ENCODE measurements around the gene SAMD4A.
"Not testable (repeated sequence)": the region's sequence is repeated elsewhere in the genome, so short reads cannot be mapped to it uniquely, and the experiment has no call there.

SAMD4A gene

GRCh38 chr14:54610051-54610977, 43.4 kb downstream of the SAMD4A start:
- Histone ChIP-seq H3K4me3 (ENCODE audit: insufficient read depth, low read depth, low read length) (no peak overlapping the region), H3K4me1 (ENCODE audit: control insufficient read depth, insufficient read depth, low read length) (no peaks in the 10 kb centered on the region), H3K27me3 (ENCODE audit: control insufficient read depth, insufficient read depth, low read length, poor library complexity, severe bottlenecking) (no peaks in the 10 kb centered on the region), H3K27ac (ENCODE audit: insufficient read depth, low read depth, low read length, poor library complexity, severe bottlenecking) (no peak overlapping the region), H3K9me3 (ENCODE audit: control insufficient read depth, low read length) (no peaks in the 10 kb centered on the region), H3K36me3 (ENCODE audit: control insufficient read depth, insufficient read depth, low read length) (no peaks in the 10 kb centered on the region)
- WGBS, 2 experiments: 93 to 96% methylated on average over 11 to 12 of the region's 12 CpGs

GRCh38 chr14:54614296-54614695, 47.4 kb downstream of the SAMD4A start:
- Histone ChIP-seq H3K36me3 (ENCODE audit: control insufficient read depth, insufficient read depth, low read length) (no peaks in the 10 kb centered on the region), H3K4me3 (ENCODE audit: insufficient read depth, low read depth, low read length) (no peak overlapping the region), H3K9me3 (ENCODE audit: control insufficient read depth, low read length) (no peaks in the 10 kb centered on the region), H3K27ac (ENCODE audit: insufficient read depth, low read depth, low read length, poor library complexity, severe bottlenecking) (no peak overlapping the region), H3K27me3 (ENCODE audit: control insufficient read depth, insufficient read depth, low read length, poor library complexity, severe bottlenecking) (no peaks in the 10 kb centered on the region), H3K4me1 (ENCODE audit: control insufficient read depth, insufficient read depth, low read length) (no peaks in the 10 kb centered on the region)
- WGBS, 2 experiments: 95 to 100% methylated on average over 2 to 3 of the region's 3 CpGs

- 87 to 91% methylated on average over 2 to 3 of the region's 3 CpGs for WGBS, 2 experiments
- Histone ChIP-seq H3K36me3 (ENCODE audit: control insufficient read depth, insufficient read depth, low read length) (no peaks in the 10 kb centered on the region), H3K27ac (ENCODE audit: insufficient read depth, low read depth, low read length, poor library complexity, severe bottlenecking) (no peak overlapping the region), H3K9me3 (ENCODE audit: control insufficient read depth, low read length) (no peaks in the 10 kb centered on the region), H3K4me1 (ENCODE audit: control insufficient read depth, insufficient read depth, low read length) (no peaks in the 10 kb centered on the region), H3K27me3 (ENCODE audit: control insufficient read depth, insufficient read depth, low read length, poor library complexity, severe bottlenecking) (no peaks in the 10 kb centered on the region), H3K4me3 (ENCODE audit: insufficient read depth, low read depth, low read length) (no peak overlapping the region)
Measured at GRCh38 chr14:54617467-54617866, 50.5 kb downstream of the SAMD4A start.

- no peaks in the 10 kb centered on the region for H3K36me3 ChIP-seq (ENCODE audit: control insufficient read depth, insufficient read depth, low read length)
- H3K27ac ChIP-seq (ENCODE audit: insufficient read depth, low read depth, low read length, poor library complexity, severe bottlenecking): no peak overlapping the region
Measured at GRCh38 chr14:54621686-54622085, 54.8 kb downstream of the SAMD4A start.

GRCh38 chr14:54622192-54622958, 55.4 kb downstream of the SAMD4A start:
- Histone ChIP-seq H3K36me3 (ENCODE audit: control insufficient read depth, insufficient read depth, low read length) (no peaks in the 10 kb centered on the region), H3K27ac (ENCODE audit: insufficient read depth, low read depth, low read length, poor library complexity, severe bottlenecking) (no peak overlapping the region), H3K27me3 (ENCODE audit: control insufficient read depth, insufficient read depth, low read length, poor library complexity, severe bottlenecking) (no peaks in the 10 kb centered on the region), H3K4me1 (ENCODE audit: control insufficient read depth, insufficient read depth, low read length) (peaks cover 6% of the 10 kb centered on the region), H3K9me3 (ENCODE audit: control insufficient read depth, low read length) (no peaks in the 10 kb centered on the region), H3K4me3 (ENCODE audit: insufficient read depth, low read depth, low read length) (no peak overlapping the region)
- 95 to 96% methylated on average over 9 of the region's 9 CpGs for WGBS, 2 experiments

More at GRCh38 chr14:54621686-54622085, 54.8 kb downstream of the SAMD4A start:
- no peaks in the 10 kb centered on the region for H3K9me3 ChIP-seq (ENCODE audit: control insufficient read depth, low read length)
- H3K27me3 ChIP-seq (ENCODE audit: control insufficient read depth, insufficient read depth, low read length, poor library complexity, severe bottlenecking): no peaks in the 10 kb centered on the region
- no peaks in the 10 kb centered on the region for H3K4me1 ChIP-seq (ENCODE audit: control insufficient read depth, insufficient read depth, low read length)
- no peak overlapping the region for H3K4me3 ChIP-seq (ENCODE audit: insufficient read depth, low read depth, low read length)

- 96 to 100% methylated on average over 1 of the region's 1 CpG for WGBS, 2 experiments
- no peaks in the 10 kb centered on the region for H3K27me3 ChIP-seq (ENCODE audit: control insufficient read depth, insufficient read depth, low read length, poor library complexity, severe bottlenecking)
- H3K36me3 ChIP-seq (ENCODE audit: control insufficient read depth, insufficient read depth, low read length): no peaks in the 10 kb centered on the region
- H3K4me3 ChIP-seq (ENCODE audit: insufficient read depth, low read depth, low read length): no peak overlapping the region
- no peaks in the 10 kb centered on the region for H3K9me3 ChIP-seq (ENCODE audit: control insufficient read depth, low read length)
- H3K4me1 ChIP-seq (ENCODE audit: control insufficient read depth, insufficient read depth, low read length): peaks cover 15% of the 10 kb centered on the region
- no peak overlapping the region for H3K27ac ChIP-seq (ENCODE audit: insufficient read depth, low read depth, low read length, poor library complexity, severe bottlenecking)
Measured at GRCh38 chr14:54623279-54624004, 56.5 kb downstream of the SAMD4A start.

GRCh38 chr14:54624005-54624358, 57.1 kb downstream of the SAMD4A start:
- H3K9me3 ChIP-seq (ENCODE audit: control insufficient read depth, low read length); H3K36me3 ChIP-seq (ENCODE audit: control insufficient read depth, insufficient read depth, low read length); H3K4me3 ChIP-seq (ENCODE audit: insufficient read depth, low read depth, low read length); H3K27ac ChIP-seq (ENCODE audit: insufficient read depth, low read depth, low read length, poor library complexity, severe bottlenecking); H3K27me3 ChIP-seq (ENCODE audit: control insufficient read depth, insufficient read depth, low read length, poor library complexity, severe bottlenecking): not testable (repeated sequence)
- 92 to 94% methylated on average over 19 of the region's 19 CpGs for WGBS, 2 experiments
- peaks cover 15% of the 10 kb centered on the region for H3K4me1 ChIP-seq (ENCODE audit: control insufficient read depth, insufficient read depth, low read length)

- Histone ChIP-seq H3K9me3 (ENCODE audit: control insufficient read depth, low read length) (no peaks in the 10 kb centered on the region), H3K27ac (ENCODE audit: insufficient read depth, low read depth, low read length, poor library complexity, severe bottlenecking) (no peak overlapping the region), H3K36me3 (ENCODE audit: control insufficient read depth, insufficient read depth, low read length) (no peaks in the 10 kb centered on the region), H3K4me1 (ENCODE audit: control insufficient read depth, insufficient read depth, low read length) (peaks cover 15% of the 10 kb centered on the region), H3K27me3 (ENCODE audit: control insufficient read depth, insufficient read depth, low read length, poor library complexity, severe bottlenecking) (no peaks in the 10 kb centered on the region), H3K4me3 (ENCODE audit: insufficient read depth, low read depth, low read length) (no peak overlapping the region)
- WGBS, 2 experiments: 72 to 73% methylated on average over 5 of the region's 5 CpGs
Measured at GRCh38 chr14:54625112-54625511, 58.2 kb downstream of the SAMD4A start.

- no peak overlapping the region for H3K4me3 ChIP-seq (ENCODE audit: insufficient read depth, low read depth, low read length)
- WGBS, 2 experiments: 78 to 85% methylated on average over 4 of the region's 4 CpGs
- peaks cover 15% of the 10 kb centered on the region for H3K4me1 ChIP-seq (ENCODE audit: control insufficient read depth, insufficient read depth, low read length)
- peak overlapping the region; percentile 82 for H3K27ac ChIP-seq (ENCODE audit: insufficient read depth, low read depth, low read length, poor library complexity, severe bottlenecking)
- no peaks in the 10 kb centered on the region for H3K36me3 ChIP-seq (ENCODE audit: control insufficient read depth, insufficient read depth, low read length)
- H3K9me3 ChIP-seq (ENCODE audit: control insufficient read depth, low read length): no peaks in the 10 kb centered on the region
- H3K27me3 ChIP-seq (ENCODE audit: control insufficient read depth, insufficient read depth, low read length, poor library complexity, severe bottlenecking): no peaks in the 10 kb centered on the region
Measured at GRCh38 chr14:54627219-54627539, 60.3 kb downstream of the SAMD4A start.
